A673 (cell line): ENCODE data around the gene JUNB. TPM values are rescaled to one million over a fixed set of nuclear protein-coding genes. Genes with fewer than 3 reads are reported as not detected.

ENCODE experiments used
- BruUV-seq: library from RNA; stranded (reverse); fragments of 400-500 nt; replicated peaks from 2 replicates; lab custom pipeline; 2021; lab: Mats Ljungman, UMichigan
- CTCF ChIA-PET: fragments of 300-600 bp; sonication (Branson Sonifier 250); formaldehyde crosslinking; loops from one replicate; lab custom pipeline; 2022; ENCODE audit warnings: antibody characterized with exemption; lab: Charles Lee
- POLR2A ChIA-PET: fragments of 300-600 bp; sonication (Branson Sonifier 250); formaldehyde crosslinking; loops from one replicate; lab custom pipeline; 2022; ENCODE audit warnings: antibody characterized with exemption; ENCODE audit not compliant: low non-redundant PET; lab: Charles Lee
- DNase-seq: peaks from one replicate; pipeline ENCODE4 v3.0.0-alpha.2; 2015; ENCODE audit warnings: low spot score
- H3K27ac ChIP-seq: fragments of 200-600 bp; sonication (generic); 2 replicates; pipeline ENCODE4 v1.5.1; 2016; ENCODE audit warnings: mixed run types, low read depth, mild to moderate bottlenecking, mixed read lengths, antibody characterized with exemption, low read length; ENCODE audit not compliant: poor library complexity, severe bottlenecking
- H3K27me3 ChIP-seq: fragments of 200-600 bp; sonication (generic); replicated peaks from 2 replicates; pipeline ENCODE4 v1.6.1; 2017; ENCODE audit warnings: mixed run types, low read depth, mild to moderate bottlenecking, mixed read lengths, antibody characterized with exemption, low read length; ENCODE audit not compliant: insufficient read depth, poor library complexity
- H3K36me3 ChIP-seq: fragments of 200-600 bp; sonication (generic); 2 replicates; pipeline ENCODE4 v1.6.1; 2016; ENCODE audit warnings: mixed run types, mild to moderate bottlenecking, mixed read lengths, antibody characterized with exemption, low read length; ENCODE audit not compliant: insufficient read depth, poor library complexity, severe bottlenecking
- H3K4me1 ChIP-seq: fragments of 200-600 bp; sonication (generic); 2 replicates; pipeline ENCODE4 v1.6.1; 2017; ENCODE audit warnings: mixed run types, mild to moderate bottlenecking, mixed read lengths, antibody characterized with exemption, low read length; ENCODE audit not compliant: insufficient read depth, poor library complexity, severe bottlenecking
- H3K4me3 ChIP-seq: fragments of 200-600 bp; sonication (generic); 2 replicates; pipeline ENCODE4 v1.5.1; 2016; ENCODE audit warnings: low read depth, mixed run types, mild to moderate bottlenecking, mixed read lengths, low read length; ENCODE audit not compliant: poor library complexity, severe bottlenecking
- H3K9me3 ChIP-seq: fragments of 200-600 bp; sonication (generic); 2 replicates; pipeline ENCODE4 v1.6.1; 2016; ENCODE audit warnings: mixed run types, low read depth, mild to moderate bottlenecking, mixed read lengths, antibody characterized with exemption, low read length; ENCODE audit not compliant: poor library complexity, severe bottlenecking
- EZH2 ChIP-seq: fragments of 200-600 bp; sonication (generic); IDR thresholded peaks from 2 replicates; pipeline ENCODE4 v1.6.1; 2017; ENCODE audit warnings: borderline replicate concordance, low read depth, mild to moderate bottlenecking, mixed read lengths, antibody characterized with exemption, low read length; ENCODE audit not compliant: poor library complexity, severe bottlenecking
- intact Hi-C: fragments of 100-400 bp; cut with micrococcal nuclease; formaldehyde crosslinking; loops from one replicate; pipeline ENCODE4 v1.10.0; 2022; ENCODE audit not compliant: unreplicated experiment
- total RNA-seq: library from RNA; stranded (reverse); gene quantifications from 2 replicates; pipeline ENCODE4 v1.2.3, GENCODE V29; 2021
- TF ChIP-seq, protein P1 (sequence below): fragments of 300-800, 200-600 bp; sonication (generic); conservative IDR thresholded peaks from 2 replicates; pipeline ENCODE4 v1.5.1; 2017; ENCODE audit warnings: low read depth, mild to moderate bottlenecking, antibody characterized with exemption, low read length, moderate library complexity, mixed read lengths

Gene JUNB
- total RNA-seq, 1 experiment from 2014 or later: 27.7 TPM

DNA sequence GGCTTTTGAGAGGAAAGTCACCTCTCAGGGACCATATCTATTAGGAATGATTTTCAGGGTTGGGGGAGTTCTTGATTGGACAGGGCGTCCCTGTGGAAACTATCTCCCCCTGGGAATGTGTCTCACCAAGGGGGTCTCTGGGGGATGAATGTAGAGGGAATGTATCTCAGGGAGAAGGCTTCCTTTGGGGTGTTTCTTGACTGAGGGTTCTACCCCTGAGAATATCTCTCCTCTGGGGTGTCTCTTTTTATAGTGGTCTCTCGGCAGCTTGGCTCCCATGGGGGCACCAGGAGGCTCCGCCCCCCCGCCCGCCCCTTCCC lies 42.1 kb downstream of the JUNB start:
- no TSS peak for BruUV-seq
- H3K27ac ChIP-seq: no peak overlapping the region
- H3K36me3 ChIP-seq: no peaks in the 10 kb centered on the region
- no peaks in the 10 kb centered on the region for H3K27me3 ChIP-seq
- H3K9me3 ChIP-seq: no peaks in the 10 kb centered on the region
- intact Hi-C loops: no loop called here
- no peak for TF ChIP-seq EZH2
- TF ChIP-seq, protein P1, sequence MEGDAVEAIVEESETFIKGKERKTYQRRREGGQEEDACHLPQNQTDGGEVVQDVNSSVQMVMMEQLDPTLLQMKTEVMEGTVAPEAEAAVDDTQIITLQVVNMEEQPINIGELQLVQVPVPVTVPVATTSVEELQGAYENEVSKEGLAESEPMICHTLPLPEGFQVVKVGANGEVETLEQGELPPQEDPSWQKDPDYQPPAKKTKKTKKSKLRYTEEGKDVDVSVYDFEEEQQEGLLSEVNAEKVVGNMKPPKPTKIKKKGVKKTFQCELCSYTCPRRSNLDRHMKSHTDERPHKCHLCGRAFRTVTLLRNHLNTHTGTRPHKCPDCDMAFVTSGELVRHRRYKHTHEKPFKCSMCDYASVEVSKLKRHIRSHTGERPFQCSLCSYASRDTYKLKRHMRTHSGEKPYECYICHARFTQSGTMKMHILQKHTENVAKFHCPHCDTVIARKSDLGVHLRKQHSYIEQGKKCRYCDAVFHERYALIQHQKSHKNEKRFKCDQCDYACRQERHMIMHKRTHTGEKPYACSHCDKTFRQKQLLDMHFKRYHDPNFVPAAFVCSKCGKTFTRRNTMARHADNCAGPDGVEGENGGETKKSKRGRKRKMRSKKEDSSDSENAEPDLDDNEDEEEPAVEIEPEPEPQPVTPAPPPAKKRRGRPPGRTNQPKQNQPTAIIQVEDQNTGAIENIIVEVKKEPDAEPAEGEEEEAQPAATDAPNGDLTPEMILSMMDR: no peak
- CTCF ChIA-PET: no interaction called here
- no peak for DNase-seq
- H3K4me1 ChIP-seq: peaks cover 13% of the 10 kb centered on the region
- POLR2A ChIA-PET: no interaction called here
- H3K4me3 ChIP-seq: peak overlapping the region; percentile 29

DNA sequence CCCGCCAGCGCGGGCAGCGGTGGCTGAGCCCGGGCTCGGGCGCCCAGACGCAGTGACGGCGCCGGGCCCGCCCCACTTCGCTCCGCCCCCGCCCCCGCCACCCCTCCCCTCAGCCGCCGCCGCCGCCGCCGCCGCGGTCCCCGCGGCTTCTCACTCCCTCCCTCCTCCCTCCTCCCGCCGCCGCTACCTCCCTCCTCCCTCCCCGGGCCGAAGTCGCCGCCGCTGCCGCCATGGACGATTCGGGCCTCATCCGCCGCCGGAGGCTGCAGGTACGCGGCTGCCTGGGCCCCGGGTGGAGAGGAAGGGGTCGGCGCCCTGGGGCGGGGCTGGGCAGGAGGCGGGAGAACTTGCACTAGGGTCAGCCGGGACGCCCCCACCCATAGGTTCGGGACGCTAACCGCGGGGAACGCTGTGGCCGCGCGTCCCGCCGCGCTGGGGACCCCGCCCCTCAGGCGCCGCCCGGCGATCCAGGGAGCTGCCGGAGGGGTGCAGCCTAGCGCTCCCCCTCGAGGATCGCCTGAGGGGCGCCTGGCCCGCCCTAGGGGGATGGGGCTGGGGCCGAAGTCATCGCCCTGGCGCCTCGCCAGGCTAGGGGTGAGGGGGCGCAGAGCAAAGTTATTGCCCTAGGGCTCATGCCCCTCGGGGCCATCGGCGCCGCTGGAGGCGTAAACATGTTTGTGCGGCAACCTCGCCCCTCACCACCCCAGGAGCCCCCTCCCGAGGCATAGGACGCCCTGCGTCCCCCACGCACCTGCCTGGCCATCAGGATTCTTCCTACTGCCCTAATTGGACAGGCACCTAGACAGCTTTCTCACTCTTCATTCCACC lies 42.7 kb downstream of the JUNB start:
- CTCF ChIA-PET: interaction anchor here (1.1 kb wide), 1 partner anchor 13 kb away, joined by 5 read pairs; no protein-coding TSS in a partner anchor

DNA sequence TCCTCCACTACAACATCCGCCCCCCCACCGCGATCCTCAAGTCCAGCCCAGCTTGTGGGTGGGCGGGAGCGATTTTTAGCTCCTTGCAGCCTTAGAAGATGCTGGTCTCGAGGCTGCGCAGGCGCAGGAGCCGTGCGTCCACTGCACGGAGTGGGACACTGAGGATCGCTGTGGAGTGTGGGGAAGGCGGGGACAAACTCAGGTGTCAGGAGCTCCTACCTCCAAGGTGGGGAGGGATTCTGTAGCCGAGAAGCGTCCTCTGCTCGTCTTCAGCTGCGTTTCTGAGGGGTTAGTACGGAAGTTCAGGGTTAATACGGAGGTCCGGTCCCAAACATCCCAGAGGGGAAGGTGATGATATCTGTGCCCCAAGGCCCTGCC lies 43.3 kb downstream of the JUNB start, which contains the start of gene RTBDN:
Gene RTBDN (minus strand): TSS at position 14 of the 378 bp plus-strand sequence. CDS start 4,600 bp downstream, outside the sequence.
- intact Hi-C loops: no loop called here
- Histone ChIP-seq H3K4me1 (peaks cover 16% of the 10 kb centered on the region), H3K27ac (peak within 1 kb of the TSS; percentile 50), H3K9me3 (no peaks in the 10 kb centered on the region), H3K27me3 (no peaks in the 10 kb centered on the region), H3K36me3 (no peaks in the 10 kb centered on the region), H3K4me3 (peak within 1 kb of the TSS; percentile 71)
- TF ChIP-seq, protein P1: no peak
- POLR2A ChIA-PET: no interaction called here
- CTCF ChIA-PET: interaction anchor here (1.1 kb wide), 1 partner anchor 12 kb away, joined by 5 read pairs; no protein-coding TSS in a partner anchor
- peak; percentile 62 for DNase-seq
- BruUV-seq: no TSS peak

More for the DNA sequence above, 42.7 kb downstream of the JUNB start:
- POLR2A ChIA-PET: no interaction called here
- TF ChIP-seq, protein P1: 0 out of 2 replicates have a peak, but pooled peaks have one; percentile 14
- no peak for TF ChIP-seq EZH2
- intact Hi-C loops: no loop called here
- H3K4me3 ChIP-seq: peak overlapping the region; percentile 71
- H3K27me3 ChIP-seq: no peaks in the 10 kb centered on the region
- peak overlapping the region; percentile 50 for H3K27ac ChIP-seq
- no peaks in the 10 kb centered on the region for H3K36me3 ChIP-seq
- peaks cover 13% of the 10 kb centered on the region for H3K4me1 ChIP-seq
- DNase-seq: peak; percentile 75
- BruUV-seq: no TSS peak
- H3K9me3 ChIP-seq: no peaks in the 10 kb centered on the region
